Adipocyte (in vitro differentiated cells): Measurements from ENCODE around the gene HAUS3.

Experiments used
- DNase-seq: peaks from one replicate; pipeline ENCODE4 v3.0.0-alpha.2; 2015; ENCODE audit warnings: low read depth
- H3K27me3 ChIP-seq: replicated peaks from 2 replicates; pipeline ENCODE4 v1.7.0; 2013; ENCODE audit warnings: mild to moderate bottlenecking, low read length, moderate library complexity; ENCODE audit not compliant: control insufficient read depth, insufficient read depth
- H3K36me3 ChIP-seq: 2 replicates; pipeline ENCODE4 v1.7.0; 2013; ENCODE audit warnings: low read length, mild to moderate bottlenecking, moderate library complexity; ENCODE audit not compliant: control insufficient read depth, insufficient read depth, severe bottlenecking
- H3K4me1 ChIP-seq: 2 replicates; pipeline ENCODE4 v1.7.0; 2013; ENCODE audit warnings: mild to moderate bottlenecking, low read length, moderate library complexity; ENCODE audit not compliant: control insufficient read depth, insufficient read depth
- H3K4me3 ChIP-seq: 2 replicates; pipeline ENCODE4 v1.7.0; 2013; ENCODE audit warnings: mild to moderate bottlenecking, low read length, moderate library complexity
- H3K9ac ChIP-seq: 2 replicates; pipeline ENCODE4 v1.7.0; 2013; ENCODE audit warnings: mild to moderate bottlenecking, low read length, moderate library complexity
- H3K9me3 ChIP-seq: 2 replicates; pipeline ENCODE4 v1.7.0; 2013; ENCODE audit warnings: mild to moderate bottlenecking, low read length, moderate library complexity; ENCODE audit not compliant: control insufficient read depth

The HAUS3 gene

GRCh38 chr4:2267841-2268240 lies 25.9 kb upstream of the HAUS3 start:
- H3K4me1 ChIP-seq = peaks cover 15% of the 10 kb centered on the region
- no peak overlapping the region for H3K4me3 ChIP-seq
- no peaks in the 10 kb centered on the region for H3K36me3 ChIP-seq
- H3K9me3 ChIP-seq = no peaks in the 10 kb centered on the region
- no peaks in the 10 kb centered on the region for H3K27me3 ChIP-seq
- H3K9ac ChIP-seq = no peak overlapping the region
- DNase-seq = no peak

DNA sequence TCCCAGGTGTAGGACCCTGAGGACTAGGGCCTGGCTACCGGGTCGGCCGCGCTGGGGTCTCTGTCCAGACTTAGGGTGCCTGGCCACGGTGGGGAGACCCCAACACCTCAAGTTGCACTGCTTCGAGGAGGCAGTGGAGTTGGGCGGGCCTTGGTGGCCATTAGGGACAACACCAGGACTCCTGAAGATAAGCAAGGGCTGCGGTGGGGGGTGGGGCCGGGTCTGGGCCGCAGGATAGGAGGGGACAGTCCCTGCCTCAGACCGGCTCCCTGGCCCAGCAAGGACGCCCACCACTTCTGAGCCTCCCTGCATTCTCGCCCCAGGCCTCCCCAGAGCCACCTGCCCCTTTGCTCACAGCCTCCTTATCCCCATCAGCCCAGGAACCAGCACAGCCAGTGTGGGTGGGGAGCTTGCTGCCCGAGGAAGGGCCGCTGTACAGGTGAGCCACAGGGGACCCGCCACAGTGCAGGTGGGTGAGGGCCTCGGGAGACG lies 25.4 kb upstream of the HAUS3 start:
- Histone ChIP-seq H3K4me3 (no peak overlapping the region), H3K4me1 (peaks cover 16% of the 10 kb centered on the region), H3K9ac (no peak overlapping the region), H3K9me3 (no peaks in the 10 kb centered on the region), H3K36me3 (no peaks in the 10 kb centered on the region), H3K27me3 (no peaks in the 10 kb centered on the region)
- DNase-seq = no peak

- Histone ChIP-seq H3K9ac (peak overlapping the region; percentile 41), H3K27me3 (no peaks in the 10 kb centered on the region), H3K4me1 (peaks cover 16% of the 10 kb centered on the region), H3K36me3 (no peaks in the 10 kb centered on the region), H3K4me3 (peak overlapping the region; percentile 12), H3K9me3 (no peaks in the 10 kb centered on the region)
- DNase-seq = no peak
These were observed 24.9 kb upstream of the HAUS3 start for GRCh38 chr4:2266821-2267220.

DNA sequence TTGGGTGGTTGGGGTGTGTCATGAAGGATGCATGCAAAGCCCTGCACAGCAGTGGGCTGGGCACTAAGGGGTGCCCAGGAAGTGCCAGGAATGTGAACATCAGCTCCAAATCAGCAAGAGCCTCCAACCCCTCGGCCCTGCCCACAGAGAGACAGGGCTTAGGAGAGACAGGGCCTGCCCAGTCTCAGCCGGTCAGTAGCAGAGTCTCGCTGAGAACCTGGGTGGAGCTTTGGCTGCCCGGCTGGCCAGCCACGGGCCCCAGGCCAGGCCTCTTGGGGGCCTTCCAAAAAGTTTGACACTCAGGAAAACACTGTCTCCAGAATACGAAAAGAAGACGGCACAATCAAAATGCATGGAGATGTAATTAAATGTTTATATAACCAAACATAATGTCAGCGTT lies 24.3 kb upstream of the HAUS3 start:
- Histone ChIP-seq H3K9me3 (no peaks in the 10 kb centered on the region), H3K4me3 (peak overlapping the region; percentile 12), H3K27me3 (no peaks in the 10 kb centered on the region), H3K4me1 (peaks cover 16% of the 10 kb centered on the region), H3K9ac (peak overlapping the region; percentile 76), H3K36me3 (no peaks in the 10 kb centered on the region)
- peak; percentile 44 for DNase-seq

- Histone ChIP-seq H3K4me3 (no peak overlapping the region), H3K9me3 (no peaks in the 10 kb centered on the region), H3K9ac (peak overlapping the region; percentile 76), H3K4me1 (peaks cover 20% of the 10 kb centered on the region), H3K27me3 (no peaks in the 10 kb centered on the region), H3K36me3 (no peaks in the 10 kb centered on the region)
- no peak for DNase-seq
These were observed 23.5 kb upstream of the HAUS3 start for GRCh38 chr4:2265113-2266110.

- Histone ChIP-seq H3K4me3 (no peak overlapping the region), H3K36me3 (no peaks in the 10 kb centered on the region), H3K9ac (no peak overlapping the region), H3K4me1 (peaks cover 28% of the 10 kb centered on the region), H3K27me3 (no peaks in the 10 kb centered on the region), H3K9me3 (no peaks in the 10 kb centered on the region)
- no peak for DNase-seq
These were observed 22.6 kb upstream of the HAUS3 start for GRCh38 chr4:2264481-2265041.

DNA sequence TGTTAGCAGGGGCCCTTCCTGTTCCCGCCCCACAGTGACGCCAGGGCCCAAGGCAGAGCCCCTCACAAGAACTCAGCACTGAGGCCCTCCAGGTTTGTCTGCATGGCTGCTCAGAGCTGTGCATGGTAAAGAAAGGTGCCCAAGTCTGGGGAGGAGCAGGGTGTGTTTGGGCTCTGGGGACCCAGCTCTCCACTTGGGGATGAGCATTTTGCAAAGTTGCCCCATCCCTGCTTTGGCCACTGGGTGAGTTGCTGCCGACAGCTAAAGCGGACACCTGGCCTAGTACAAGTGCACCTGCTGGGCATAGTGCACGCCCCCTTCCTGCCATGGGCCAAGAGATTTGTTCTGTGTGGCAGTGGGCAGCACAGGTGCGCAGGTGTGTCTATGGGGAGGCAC lies 22.0 kb upstream of the HAUS3 start:
- H3K4me3 ChIP-seq = no peak overlapping the region
- H3K9me3 ChIP-seq = no peaks in the 10 kb centered on the region
- H3K4me1 ChIP-seq = peaks cover 35% of the 10 kb centered on the region
- no peaks in the 10 kb centered on the region for H3K27me3 ChIP-seq
- DNase-seq = no peak
- H3K36me3 ChIP-seq = no peaks in the 10 kb centered on the region
- no peak overlapping the region for H3K9ac ChIP-seq

- Histone ChIP-seq H3K27me3 (no peaks in the 10 kb centered on the region), H3K9me3 (no peaks in the 10 kb centered on the region), H3K36me3 (peaks cover 4% of the 10 kb centered on the region), H3K9ac (peak overlapping the region; percentile 97), H3K4me3 (peak overlapping the region; percentile 87), H3K4me1 (peaks cover 38% of the 10 kb centered on the region)
- no peak for DNase-seq
These were observed 21.0 kb upstream of the HAUS3 start for GRCh38 chr4:2262944-2263250.

GRCh38 chr4:2262145-2262943 lies 20.4 kb upstream of the HAUS3 start:
- H3K4me1 ChIP-seq = peaks cover 42% of the 10 kb centered on the region

GRCh38 chr4:2261853-2262144 lies 19.9 kb upstream of the HAUS3 start, which contains the start of gene MXD4:
TSS of gene MXD4 (minus strand) at chr4:2262109. CDS start at chr4:2261980, 129 bp downstream.
- no peaks in the 10 kb centered on the region for H3K9me3 ChIP-seq

More at GRCh38 chr4:2262145-2262943, 20.4 kb upstream of the HAUS3 start:
- Histone ChIP-seq H3K27me3 (no peaks in the 10 kb centered on the region), H3K36me3 (peaks cover 4% of the 10 kb centered on the region), H3K9me3 (no peaks in the 10 kb centered on the region), H3K4me3 (peak overlapping the region; percentile 87), H3K9ac (peak overlapping the region; percentile 97)
- DNase-seq = peak; percentile 100

More at GRCh38 chr4:2261853-2262144, 19.9 kb upstream of the HAUS3 start, which contains the start of gene MXD4:
- Histone ChIP-seq H3K36me3 (peaks cover 4% of the 10 kb centered on the region), H3K4me3 (peak within 1 kb of the TSS; percentile 88), H3K27me3 (no peaks in the 10 kb centered on the region), H3K4me1 (peaks cover 47% of the 10 kb centered on the region), H3K9ac (peak within 1 kb of the TSS; percentile 97)
- DNase-seq = no peak
